Gastroesophageal sphincter (tissue), 4 donors: ENCODE measurements around the gene FARS2. TPM values are rescaled to one million over a fixed set of nuclear protein-coding genes. Genes with fewer than 3 reads are reported as not detected.

Experiments
- ATAC-seq: fragments of 150-250 bp; one replicate; pipeline ENCODE4 v1.9.1; 2016; ENCODE audit warnings: mild to moderate bottlenecking, moderate library complexity
- H3K27ac ChIP-seq, 4 donors: fragments of 200-600 bp; sonication (generic) in 3 of 4; 1 replicate in 3 of 4; 2 replicates in 1 of 4; pipeline ENCODE4 v1.5.1; 2016 to 2019
- H3K27me3 ChIP-seq: fragments of 200-600 bp; sonication (generic); one replicate; pipeline ENCODE4 v1.5.1; 2019
- H3K36me3 ChIP-seq, 2 donors: fragments of 200-600 bp; sonication (generic); one replicate each; pipeline ENCODE4 v1.5.1; 2019; ENCODE audit warnings: control low read depth in 1 of 2
- H3K4me1 ChIP-seq, 3 donors: fragments of 200-600 bp; sonication (generic); 1 replicate in 2 of 3; 2 replicates in 1 of 3; pipeline ENCODE4 v1.5.1; 2016 to 2019; ENCODE audit warnings: control low read depth in 2 of 3
- H3K4me3 ChIP-seq, 2 donors: fragments of 200-600 bp; sonication (generic); one replicate each; pipeline ENCODE4 v1.5.1; 2019; ENCODE audit warnings: mild to moderate bottlenecking in 1 of 2, moderate library complexity in 1 of 2
- H3K9me3 ChIP-seq, 3 donors: fragments of 200-600 bp; sonication (generic); one replicate each; pipeline ENCODE4 v1.5.1; 2017 to 2019; ENCODE audit warnings: control low read depth in 2 of 3
- CTCF ChIP-seq, 4 experiments: fragments of 200-600 bp in 2 of 4; fragments of 450-650 bp in 2 of 4; sonication (generic) in 1 of 4; IDR thresholded peaks; one replicate each; pipeline ENCODE4 v1.5.1; 2017 to 2019; ENCODE audit warnings: antibody characterized with exemption in 4 of 4, mild to moderate bottlenecking in 2 of 4, moderate library complexity in 2 of 4
- EP300 ChIP-seq: sonication (generic); formaldehyde crosslinking; IDR thresholded peaks from one replicate; pipeline ENCODE4 v1.6.1; 2017; ENCODE audit warnings: antibody characterized with exemption, mild to moderate bottlenecking
- POLR2A ChIP-seq, 2 donors: fragments of 450-650 bp; IDR thresholded peaks; one replicate each; pipeline ENCODE4 v1.6.1; 2017; ENCODE audit warnings: antibody characterized with exemption in 2 of 2, mild to moderate bottlenecking in 2 of 2, moderate library complexity in 1 of 2
- POLR2AphosphoS5 ChIP-seq: sonication (generic); formaldehyde crosslinking; IDR thresholded peaks from one replicate; pipeline ENCODE4 v1.6.1; 2017; ENCODE audit warnings: antibody characterized with exemption
- WGBS, 2 donors: methylation state at CpG; one replicate each; pipeline ENCODE4 v1.1.5; 2018; ENCODE audit warnings: low coverage in 1 of 2; 5-methylcytosine and 5-hydroxymethylcytosine counted together
- total RNA-seq, 4 donors: library from RNA; depleted of rRNA; stranded (reverse); fragments of >200 nt; gene quantifications; one replicate each; pipeline ENCODE4 v1.1.0, GENCODE V29; 2016

FARS2 gene
- total RNA-seq, 4 donors from 2014 or later, result 9.8 to 16.3 (median 14.4) TPM

- no peaks in the 10 kb centered on the region for H3K4me1 ChIP-seq
- no peaks in the 10 kb centered on the region for H3K9me3 ChIP-seq
- no peak for ATAC-seq
- 82 to 97% methylated on average over 3 of the region's 3 CpGs for WGBS, 2 donors
- H3K27me3 ChIP-seq, result no peaks in the 10 kb centered on the region
- H3K36me3 ChIP-seq, result peaks cover 0 to 12% of the 10 kb centered on the region in 2 donors
- TF ChIP-seq POLR2AphosphoS5 (no peak), EP300 (no peak), CTCF (IDR thresholded peaks at IDR 0.05) (no peak), POLR2A (IDR thresholded peaks at IDR 0.05) (no peak)
- no peak overlapping the region for H3K27ac ChIP-seq
- H3K4me3 ChIP-seq, result no peak overlapping the region
These were observed 279.7 kb downstream of the FARS2 start for GRCh38 chr6:5541025-5541424.

DNA sequence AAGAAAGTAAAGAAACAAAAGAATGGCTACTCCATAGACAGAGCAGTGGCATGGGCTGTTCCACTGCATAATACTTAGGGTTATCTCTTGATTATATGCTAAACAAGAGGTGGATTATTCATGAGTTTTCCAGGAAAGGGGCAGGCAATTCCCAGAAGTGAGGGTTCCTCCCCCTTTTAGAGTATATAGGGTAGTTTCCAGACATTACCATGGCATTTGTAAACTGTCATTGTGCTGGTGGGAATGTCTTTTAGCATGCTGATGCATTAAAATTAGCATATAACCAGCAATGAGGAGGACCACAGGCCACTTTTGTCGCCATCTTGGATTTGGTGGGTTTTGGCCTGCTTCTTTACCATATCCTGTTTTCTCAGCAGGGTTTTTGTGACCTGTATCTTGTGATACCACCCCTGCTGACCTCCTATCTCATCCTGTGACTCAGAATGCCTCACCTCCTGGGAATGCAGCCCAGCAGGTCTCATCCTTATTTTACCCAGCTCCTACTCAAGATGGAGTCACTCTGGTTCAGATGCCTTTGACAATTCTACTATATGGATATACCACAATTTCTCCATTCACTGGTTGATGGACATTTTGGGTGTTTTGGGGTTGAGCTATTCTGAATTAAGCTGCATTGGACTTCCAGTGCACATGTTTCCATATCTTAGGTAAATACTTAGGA is 280.6 kb downstream of the FARS2 start:
- H3K27me3 ChIP-seq, result no peaks in the 10 kb centered on the region
- H3K4me3 ChIP-seq, result no peak overlapping the region
- H3K36me3 ChIP-seq, result peaks cover 0 to 20% of the 10 kb centered on the region in 2 donors
- no peaks in the 10 kb centered on the region for H3K9me3 ChIP-seq
- TF ChIP-seq POLR2AphosphoS5, result no peak
- TF ChIP-seq POLR2A (IDR thresholded peaks at IDR 0.05), result no peak
- TF ChIP-seq EP300, result no peak
- WGBS, 2 donors, result 100% methylated on average over 1 of the region's 1 CpG
- no peak for ATAC-seq
- H3K4me1 ChIP-seq, result no peaks in the 10 kb centered on the region
- H3K27ac ChIP-seq, result no peak overlapping the region

GRCh38 chr6:5547556-5547955 is 286.2 kb downstream of the FARS2 start:
- peaks cover 0 to 40% of the 10 kb centered on the region in 2 donors for H3K36me3 ChIP-seq
- WGBS, 2 donors, result 89 to 100% methylated on average over 1 to 4 of the region's 4 CpGs
- peaks cover 0 to 19% (median 0%) of the 10 kb centered on the region in 3 donors for H3K9me3 ChIP-seq
- H3K4me3 ChIP-seq, result no peak overlapping the region
- H3K27ac ChIP-seq, result no peak overlapping the region
- no peak for ATAC-seq
- H3K4me1 ChIP-seq, result no peaks in the 10 kb centered on the region
- no peak for TF ChIP-seq CTCF (IDR thresholded peaks at IDR 0.05)
- no peak for TF ChIP-seq EP300
- no peak for TF ChIP-seq POLR2A (IDR thresholded peaks at IDR 0.05)
- TF ChIP-seq POLR2AphosphoS5, result no peak
- no peaks in the 10 kb centered on the region for H3K27me3 ChIP-seq

GRCh38 chr6:5550631-5551030 is 289.3 kb downstream of the FARS2 start:
- no peak for TF ChIP-seq CTCF (IDR thresholded peaks at IDR 0.05)
- TF ChIP-seq POLR2A (IDR thresholded peaks at IDR 0.05), result no peak
- Histone ChIP-seq H3K36me3 (peaks cover 0 to 32% of the 10 kb centered on the region in 2 donors), H3K4me1 (no peaks in the 10 kb centered on the region), H3K9me3 (peaks cover 0 to 19% (median 0%) of the 10 kb centered on the region in 3 donors), H3K27ac (no peak overlapping the region), H3K27me3 (no peaks in the 10 kb centered on the region), H3K4me3 (no peak overlapping the region)
- no peak for ATAC-seq
- 80 to 89% methylated on average over 1 of the region's 1 CpG for WGBS, 2 donors

- WGBS, 2 donors, result 91 to 100% methylated on average over 1 to 2 of the region's 2 CpGs
- Histone ChIP-seq H3K27me3 (no peaks in the 10 kb centered on the region), H3K9me3 (peaks cover 0 to 19% (median 0%) of the 10 kb centered on the region in 3 donors), H3K36me3 (peaks cover 0 to 18% of the 10 kb centered on the region in 2 donors), H3K27ac (no peak overlapping the region), H3K4me3 (no peak overlapping the region), H3K4me1 (no peaks in the 10 kb centered on the region)
- TF ChIP-seq POLR2A (IDR thresholded peaks at IDR 0.05), result no peak
- no peak for TF ChIP-seq CTCF (IDR thresholded peaks at IDR 0.05)
- no peak for TF ChIP-seq EP300
- no peak for TF ChIP-seq POLR2AphosphoS5
- no peak for ATAC-seq
These were observed 290.9 kb downstream of the FARS2 start for GRCh38 chr6:5552243-5552642.
